NB4 (cell line): ENCODE data around the gene ADAMTS6.

ENCODE experiments used
- CTCF ChIP-seq: IDR thresholded peaks from one replicate; pipeline ENCODE4 v1.5.1; 2012; ENCODE audit warnings: low read depth, low read length
- MAX ChIP-seq: IDR thresholded peaks from 2 replicates; pipeline ENCODE4 v1.6.1; 2011; ENCODE audit warnings: low read depth, low read length
- MYC ChIP-seq: IDR thresholded peaks from 2 replicates; pipeline ENCODE4 v1.6.1; 2011; ENCODE audit warnings: low read depth, low read length
- POLR2A ChIP-seq: IDR thresholded peaks from 2 replicates; pipeline ENCODE4 v1.6.1; 2011; ENCODE audit warnings: mild to moderate bottlenecking; ENCODE audit not compliant: insufficient read length; ENCODE audit errors: extremely low read depth

- no peak for TF ChIP-seq CTCF
- TF ChIP-seq POLR2A, result no peak
- TF ChIP-seq MAX, result no peak
- no peak for TF ChIP-seq MYC
Observed at GRCh38 chr5:65525726-65526125, 44.0 kb upstream of the ADAMTS6 start.
